Mammary epithelial cell (primary cell): ENCODE data around the gene MYEOV.

Experiments
- EZH2 ChIP-seq: IDR thresholded peaks from 2 replicates; pipeline ENCODE4 v1.6.1; 2012; ENCODE audit warnings: low read length, inconsistent platforms, borderline replicate concordance
- TF ChIP-seq, protein P1 (sequence below), 2 donors: IDR thresholded peaks in 1 of 2; conservative IDR thresholded peaks in 1 of 2; 2 replicates each; pipeline ENCODE4 v1.5.1; 2011 to 2012; ENCODE audit warnings: inconsistent platforms in 2 of 2, low read length in 2 of 2, mild to moderate bottlenecking in 2 of 2, control low read depth in 1 of 2, low read depth in 1 of 2; ENCODE audit not compliant: insufficient read depth in 1 of 2; ENCODE audit errors: extremely low read depth in 1 of 2

- TF ChIP-seq, protein P1, sequence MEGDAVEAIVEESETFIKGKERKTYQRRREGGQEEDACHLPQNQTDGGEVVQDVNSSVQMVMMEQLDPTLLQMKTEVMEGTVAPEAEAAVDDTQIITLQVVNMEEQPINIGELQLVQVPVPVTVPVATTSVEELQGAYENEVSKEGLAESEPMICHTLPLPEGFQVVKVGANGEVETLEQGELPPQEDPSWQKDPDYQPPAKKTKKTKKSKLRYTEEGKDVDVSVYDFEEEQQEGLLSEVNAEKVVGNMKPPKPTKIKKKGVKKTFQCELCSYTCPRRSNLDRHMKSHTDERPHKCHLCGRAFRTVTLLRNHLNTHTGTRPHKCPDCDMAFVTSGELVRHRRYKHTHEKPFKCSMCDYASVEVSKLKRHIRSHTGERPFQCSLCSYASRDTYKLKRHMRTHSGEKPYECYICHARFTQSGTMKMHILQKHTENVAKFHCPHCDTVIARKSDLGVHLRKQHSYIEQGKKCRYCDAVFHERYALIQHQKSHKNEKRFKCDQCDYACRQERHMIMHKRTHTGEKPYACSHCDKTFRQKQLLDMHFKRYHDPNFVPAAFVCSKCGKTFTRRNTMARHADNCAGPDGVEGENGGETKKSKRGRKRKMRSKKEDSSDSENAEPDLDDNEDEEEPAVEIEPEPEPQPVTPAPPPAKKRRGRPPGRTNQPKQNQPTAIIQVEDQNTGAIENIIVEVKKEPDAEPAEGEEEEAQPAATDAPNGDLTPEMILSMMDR (conservative IDR thresholded peaks at IDR 0.05 in 1 of 2, IDR thresholded peaks at IDR 0.05 in 1 of 2; ENCODE audit: extremely low read depth in 1 of 2, insufficient read depth in 1 of 2, low read depth in 1 of 2, low read length in 2 of 2), result no peak
- no peak for TF ChIP-seq EZH2
Measured at GRCh38 chr11:69269388-69269787, 24.6 kb upstream of the MYEOV start.
